ENCODE measurements around the gene SUPT6H. TPM values are rescaled to one million over a fixed set of nuclear protein-coding genes. Genes with fewer than 3 reads are reported as not detected.
A peak's percentile ranks its signal among the peaks of the same experiment; 100 is the strongest.

SUPT6H gene
- total RNA-seq, 1 donor = 46.8 TPM

GRCh38 chr17:28712705-28713415 lies 50.9 kb downstream of the SUPT6H start:
- TF ChIP-seq CTCF (IDR thresholded peaks at IDR 0.05; ENCODE audit: insufficient read depth, low read length) = no peak
- no peak overlapping the region for H3K4me3 ChIP-seq (ENCODE audit: low read depth, low read length)
- DNase-seq (ENCODE audit: low read depth) = no peak

DNA sequence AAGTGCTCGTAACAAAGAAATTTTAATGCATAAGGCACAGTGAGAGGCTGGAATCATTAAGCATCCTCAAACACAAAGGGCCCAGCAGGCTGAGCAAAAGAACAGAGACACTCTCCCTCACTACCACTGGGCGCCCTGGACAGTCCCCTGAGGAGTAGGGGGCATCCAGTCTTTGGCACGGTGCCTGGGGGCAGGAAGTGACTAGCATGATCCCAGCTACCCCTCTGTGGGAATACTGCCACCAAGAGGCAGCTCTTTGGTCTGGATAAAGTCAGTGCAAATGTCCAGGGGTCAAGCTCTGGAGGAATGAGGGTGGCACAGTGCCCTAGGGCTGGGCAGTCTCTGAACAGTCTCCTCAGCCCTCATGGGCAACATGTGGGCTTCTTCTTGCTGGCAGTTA lies 52.3 kb downstream of the SUPT6H start:
- H3K4me3 ChIP-seq (ENCODE audit: low read depth, low read length) = no peak overlapping the region
- TF ChIP-seq CTCF (IDR thresholded peaks at IDR 0.05; ENCODE audit: insufficient read depth, low read length) = no peak
- DNase-seq (ENCODE audit: low read depth) = no peak

DNA sequence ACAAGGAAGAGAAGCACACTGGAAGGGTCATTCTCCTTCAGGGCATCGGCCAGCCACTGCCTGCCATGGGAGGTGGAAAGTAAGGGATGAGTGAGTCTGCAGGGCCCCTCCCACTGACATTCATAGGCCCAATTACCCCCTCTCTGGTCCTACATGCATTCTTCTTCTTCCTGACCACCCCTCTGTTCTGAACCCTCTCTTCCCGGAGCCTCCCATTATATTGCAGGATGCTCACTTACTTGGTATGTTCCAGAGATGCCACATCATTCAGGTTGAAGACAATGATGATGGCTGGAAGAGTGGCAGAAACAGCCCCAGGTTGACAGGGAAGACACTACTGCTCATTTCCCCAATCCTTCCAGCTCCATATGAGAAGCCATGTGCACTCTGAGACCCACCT lies 53.2 kb downstream of the SUPT6H start:
- DNase-seq (ENCODE audit: low read depth) = no peak
- TF ChIP-seq CTCF (IDR thresholded peaks at IDR 0.05; ENCODE audit: insufficient read depth, low read length) = no peak
- peak overlapping the region; percentile 99 for H3K4me3 ChIP-seq (ENCODE audit: low read depth, low read length)

DNA sequence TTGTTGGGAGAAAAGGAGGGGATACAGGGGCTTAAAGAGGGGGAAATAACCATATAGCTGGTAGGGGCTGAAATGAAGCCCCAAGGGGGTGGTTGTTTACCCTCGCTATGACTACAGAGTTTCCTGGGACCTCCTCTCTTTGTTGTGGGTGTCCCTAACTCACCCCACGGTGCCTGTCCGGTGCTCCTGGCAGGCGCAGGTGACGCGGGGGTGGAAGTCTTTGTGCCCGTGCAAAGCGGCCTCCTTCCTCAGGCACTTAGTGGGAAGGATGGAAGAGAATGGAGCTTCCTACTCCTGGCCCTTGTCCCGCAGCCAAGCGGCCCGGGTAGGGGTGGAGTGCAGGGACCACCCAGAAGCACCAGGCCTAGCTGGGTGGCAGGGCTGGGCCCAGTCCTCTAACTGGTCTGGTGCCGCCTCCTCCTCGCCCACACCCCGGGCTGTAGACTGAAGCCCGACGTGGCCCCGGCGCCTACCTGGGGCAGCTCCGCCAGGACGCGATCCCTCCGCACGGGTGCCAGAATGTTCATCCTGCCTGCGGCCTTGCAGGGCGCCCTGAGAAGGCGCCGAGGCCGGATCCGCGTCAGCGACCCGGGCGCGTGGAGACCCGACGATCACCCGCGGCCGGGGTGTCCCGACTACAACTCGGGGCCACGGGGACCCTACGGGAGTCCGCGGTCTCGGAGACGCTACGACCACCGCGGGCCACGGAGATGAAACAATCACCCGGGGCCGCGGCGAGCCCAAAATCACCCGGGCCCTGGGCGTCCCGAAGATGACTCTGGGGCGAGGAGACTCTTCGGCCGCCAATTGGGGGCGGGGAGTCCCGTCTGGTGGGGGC lies 55.0 kb downstream of the SUPT6H start:
- DNase-seq (ENCODE audit: low read depth) = peak; percentile 41
- TF ChIP-seq CTCF (IDR thresholded peaks at IDR 0.05; ENCODE audit: insufficient read depth, low read length) = no peak

DNA sequence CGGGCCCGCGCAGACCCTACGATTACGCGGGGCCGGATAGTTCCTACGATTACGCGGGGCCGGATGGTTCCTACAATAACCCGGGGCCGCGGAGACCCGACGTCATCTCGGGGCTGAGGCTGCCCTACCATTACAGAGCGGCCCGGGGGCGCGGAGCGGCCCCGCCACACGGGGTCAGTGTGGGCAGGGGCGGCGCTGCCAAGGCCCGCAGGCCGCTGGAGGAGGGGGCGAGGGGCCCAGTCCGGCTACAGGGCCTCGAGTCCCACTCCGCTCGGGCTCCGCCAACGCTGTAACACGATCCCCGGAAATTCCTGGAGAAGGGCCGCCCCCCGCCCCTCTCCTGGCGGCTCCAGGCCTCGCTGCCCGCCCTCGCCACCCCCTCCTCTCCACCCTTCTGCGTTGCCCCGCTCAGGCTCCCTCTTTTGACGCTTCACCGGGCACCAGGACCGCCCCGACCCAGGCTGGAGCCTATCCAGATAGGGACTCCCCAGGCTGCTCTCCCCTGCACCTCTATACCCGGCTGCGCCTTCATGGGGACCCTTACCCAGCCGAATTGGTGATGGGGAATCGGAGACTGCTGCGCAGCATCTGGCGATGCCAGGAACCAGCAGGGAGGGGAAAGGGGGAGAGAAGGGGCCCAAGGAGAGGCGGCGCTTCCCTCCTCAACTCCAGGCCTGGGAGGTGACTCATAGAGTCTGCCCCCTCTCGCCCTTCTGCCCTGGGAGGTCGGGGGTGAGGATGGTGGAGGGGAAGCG lies 55.8 kb downstream of the SUPT6H start, which contains the start of gene RAB34:
TSS of gene RAB34 (minus strand) at position 291 of the 755 bp plus-strand sequence. CDS start 602 bp downstream, outside the sequence.
- peak; percentile 21 for TF ChIP-seq CTCF (IDR thresholded peaks at IDR 0.05; ENCODE audit: insufficient read depth, low read length)
- H3K4me3 ChIP-seq (ENCODE audit: low read depth, low read length) = peak within 1 kb of the TSS; percentile 99
- peak; percentile 86 for DNase-seq (ENCODE audit: low read depth)

More for the DNA sequence above, 55.0 kb downstream of the SUPT6H start:
- H3K4me3 ChIP-seq (ENCODE audit: low read depth, low read length) = peak overlapping the region; percentile 99

DNA sequence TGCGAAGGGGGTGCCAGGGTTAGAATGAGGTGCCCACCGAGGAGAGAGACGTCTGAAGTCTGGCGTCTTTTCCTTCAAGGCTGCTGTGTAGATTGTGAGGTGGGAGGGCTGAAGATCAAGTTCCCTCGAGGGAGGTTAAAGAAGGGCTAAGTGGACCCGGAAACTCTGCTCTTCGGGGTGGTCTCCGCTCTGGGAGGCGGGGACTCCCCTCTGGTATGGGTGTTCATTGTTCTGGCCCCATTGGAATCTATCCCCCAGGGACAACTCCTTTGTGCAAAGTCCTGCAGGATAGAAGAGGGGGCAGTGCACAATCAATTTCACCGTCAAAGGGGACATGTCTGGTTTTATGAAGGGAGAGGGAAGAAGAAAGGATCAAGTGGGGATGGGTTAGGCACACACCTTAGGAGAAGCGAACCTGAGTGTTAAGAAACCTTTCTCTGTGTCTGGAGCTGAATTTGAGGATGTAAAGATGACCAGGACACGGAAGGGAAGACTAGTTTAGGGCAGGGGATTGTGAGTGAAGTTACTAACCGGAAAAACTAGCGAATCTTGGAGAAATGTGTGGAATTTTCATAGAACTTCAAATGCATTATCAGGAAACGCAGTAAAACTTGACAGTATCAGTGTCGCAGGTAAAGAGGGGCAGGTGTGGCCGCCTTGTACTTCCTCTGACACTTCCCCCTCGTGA lies 56.5 kb downstream of the SUPT6H start:
- H3K4me3 ChIP-seq (ENCODE audit: low read depth, low read length) = peak overlapping the region; percentile 99
- peak; percentile 55 for DNase-seq (ENCODE audit: low read depth)
- no peak for TF ChIP-seq CTCF (IDR thresholded peaks at IDR 0.05; ENCODE audit: insufficient read depth, low read length)

Data from fibroblast of the aortic adventitia (primary cell).